Kidney (tissue), 14 donors: ENCODE data around the gene TNRC18. TPM values are rescaled to one million over a fixed set of nuclear protein-coding genes. Genes with fewer than 3 reads are reported as not detected.
A peak's percentile ranks its signal among the peaks of the same experiment; 100 is the strongest.

Source experiments
- DNase-seq, 5 donors: peaks; one replicate each; pipeline ENCODE4 v3.0.0-alpha.2; 2013 to 2020
- FAIRE-seq: peaks from 2 replicates; lab custom pipeline; 2012; peaks lifted over from hg19 to GRCh38; lab: Jason Lieb, UNC
- H3K27ac ChIP-seq, 2 donors: one replicate each; pipeline ENCODE4 v1.7.0; 2013; ENCODE audit warnings: low read depth in 2 of 2, low read length in 2 of 2, inconsistent platforms in 1 of 2
- H3K27me3 ChIP-seq: one replicate; pipeline ENCODE4 v1.7.1; 2013; ENCODE audit warnings: low read length, inconsistent platforms; ENCODE audit not compliant: control insufficient read depth, insufficient read depth
- H3K36me3 ChIP-seq, 3 donors: one replicate each; pipeline versions ENCODE4 v1.7.0 to v1.7.1; 2013; ENCODE audit warnings: low read length in 3 of 3, control low read depth in 1 of 3, inconsistent platforms in 1 of 3; ENCODE audit not compliant: insufficient read depth in 3 of 3, control insufficient read depth in 2 of 3
- H3K4me1 ChIP-seq, 3 donors: one replicate each; pipeline versions ENCODE4 v1.7.0 to v1.7.1; 2013; ENCODE audit warnings: low read length in 3 of 3, inconsistent platforms in 1 of 3, low read depth in 1 of 3; ENCODE audit not compliant: control insufficient read depth in 2 of 3, insufficient read depth in 2 of 3
- H3K4me3 ChIP-seq, 3 donors: one replicate each; pipeline versions ENCODE4 v1.7.0 to v1.8.1; 2013; ENCODE audit warnings: low read length in 3 of 3, control low read depth in 1 of 3, inconsistent platforms in 1 of 3
- H3K9ac ChIP-seq, 3 donors: one replicate each; pipeline versions ENCODE4 v1.7.0 to v1.7.1; 2013; ENCODE audit warnings: low read length in 3 of 3, control low read depth in 1 of 3, inconsistent platforms in 1 of 3
- H3K9me3 ChIP-seq, 3 donors: one replicate each; pipeline versions ENCODE4 v1.7.0 to v1.7.1; 2013; ENCODE audit warnings: low read length in 3 of 3, control low read depth in 1 of 3, inconsistent platforms in 1 of 3; ENCODE audit not compliant: control insufficient read depth in 2 of 3, insufficient read depth in 1 of 3
- CTCF ChIP-seq: IDR thresholded peaks from 3 replicates; pipeline ENCODE4 v1.5.1; 2012; ENCODE audit warnings: mild to moderate bottlenecking, moderate library complexity, borderline replicate concordance; ENCODE audit not compliant: insufficient read depth; ENCODE audit errors: extremely low read depth
- intact Hi-C: fragments of 100-400 bp; cut with DNase I; formaldehyde crosslinking; loops from one replicate; pipeline ENCODE4 v1.11.1; 2022
- polyA plus RNA-seq: library from polyadenylated mRNA; stranded (reverse); fragments of 350-450 nt; fragmentation: Illumina TruSeq; extraction: RNeasy Lipid Tissue Mini Kit (QIAGEN cat#74804); gene quantifications from one replicate; pipeline ENCODE4 v1.2.3, GENCODE V29; 2014; ENCODE audit warnings: low read depth, low replicate concordance; ENCODE audit not compliant: insufficient read depth
- total RNA-seq: library from RNA; stranded (reverse); fragmentation: NEBNext Ultra II Directional; extraction: Animal tissue kit (Norgen Biotek cat#: 25700); gene quantifications from one replicate; pipeline ENCODE4 v1.2.1, GENCODE V29; 2021
- donor health status: control.
- donor health status: control.
- donor health status: control.
- donor health status: control.
- donor health status: control.
- donor health status: DM: yes; HTN: yes; CAD: no.
- donor health status: Normal renal cell carcinoma (clear cell type).

Gene TNRC18
- total and polyA plus RNA-seq, 2 donors from 2014 or later, result 12.5 to 125 TPM

GRCh38 chr7:5396999-5397663 lies 26.5 kb downstream of the TNRC18 start:
- intact Hi-C loops, result no loop called here

GRCh38 chr7:5396542-5396941 lies 27.1 kb downstream of the TNRC18 start:
- H3K36me3 ChIP-seq, result peaks cover 0 to 22% (median 2%) of the 10 kb centered on the region in 3 donors
- intact Hi-C loops, result no loop called here
- H3K9ac ChIP-seq, result no peak overlapping the region
- DNase-seq, result no peak
- peak; percentile 21 for TF ChIP-seq CTCF
- H3K27ac ChIP-seq, result peak overlapping the region in 1 of 2 donors; percentile 90
- H3K9me3 ChIP-seq, result no peaks in the 10 kb centered on the region
- peaks cover 0 to 7% (median 0%) of the 10 kb centered on the region in 3 donors for H3K4me1 ChIP-seq
- no peak for FAIRE-seq
- no peaks in the 10 kb centered on the region for H3K27me3 ChIP-seq
- no peak overlapping the region for H3K4me3 ChIP-seq

More at GRCh38 chr7:5396999-5397663, 26.5 kb downstream of the TNRC18 start:
- Histone ChIP-seq H3K36me3 (peaks cover 0 to 23% (median 2%) of the 10 kb centered on the region in 3 donors), H3K4me1 (peaks cover 0 to 7% (median 0%) of the 10 kb centered on the region in 3 donors), H3K4me3 (no peak overlapping the region), H3K9me3 (no peaks in the 10 kb centered on the region), H3K27ac (peak overlapping the region in 1 of 2 donors; percentile 90), H3K9ac (no peak overlapping the region), H3K27me3 (no peaks in the 10 kb centered on the region)
- peak in 3 of 5 donors; percentile 36 to 95 (median 64) for DNase-seq
- TF ChIP-seq CTCF, result no peak
- no peak for FAIRE-seq

- no peak for TF ChIP-seq CTCF
- H3K27ac ChIP-seq, result no peak overlapping the region
- no peak overlapping the region for H3K9ac ChIP-seq
- no peak overlapping the region for H3K4me3 ChIP-seq
- no peak for FAIRE-seq
- DNase-seq, result no peak
- intact Hi-C loops, result no loop called here
- H3K4me1 ChIP-seq, result peaks cover 0 to 7% (median 0%) of the 10 kb centered on the region in 3 donors
- H3K9me3 ChIP-seq, result no peaks in the 10 kb centered on the region
- no peaks in the 10 kb centered on the region for H3K27me3 ChIP-seq
- peaks cover 0 to 22% (median 2%) of the 10 kb centered on the region in 3 donors for H3K36me3 ChIP-seq
Measured at GRCh38 chr7:5395246-5395645, 28.4 kb downstream of the TNRC18 start.
